ENCODE data around the gene BBOX1.
"Not testable (repeated sequence)": the region's sequence is repeated elsewhere in the genome, so short reads cannot be mapped to it uniquely, and the experiment has no call there.

BBOX1 gene

GRCh38 chr11:27083782-27084181 is 43.2 kb downstream of the BBOX1 start:
- DNase-seq (ENCODE audit: low read depth in 2 of 2): no peak

- DNase-seq (ENCODE audit: low read depth in 2 of 2): no peak
Measured at GRCh38 chr11:27084518-27084917, 43.9 kb downstream of the BBOX1 start.

GRCh38 chr11:27085111-27085510 is 44.5 kb downstream of the BBOX1 start:
- DNase-seq (ENCODE audit: low read depth in 2 of 2): no peak

GRCh38 chr11:27085605-27086004 is 45.0 kb downstream of the BBOX1 start:
- DNase-seq (ENCODE audit: low read depth in 2 of 2): no peak

GRCh38 chr11:27087432-27087831 is 46.8 kb downstream of the BBOX1 start:
- no peak for DNase-seq (ENCODE audit: low read depth in 2 of 2)

GRCh38 chr11:27088353-27088752 is 47.7 kb downstream of the BBOX1 start:
- DNase-seq (ENCODE audit: low read depth in 2 of 2): no peak

- no peak for DNase-seq (ENCODE audit: low read depth in 2 of 2)
Measured at GRCh38 chr11:27089746-27090145, 49.1 kb downstream of the BBOX1 start.

- not testable (repeated sequence) for DNase-seq (ENCODE audit: low read depth in 2 of 2)
Measured at GRCh38 chr11:27090357-27090948, 49.8 kb downstream of the BBOX1 start.

GRCh38 chr11:27094120-27094519 is 53.5 kb downstream of the BBOX1 start:
- no peak for DNase-seq (ENCODE audit: low read depth in 2 of 2)

GRCh38 chr11:27095059-27095458 is 54.4 kb downstream of the BBOX1 start:
- no peak for DNase-seq (ENCODE audit: low read depth in 2 of 2)

- no peak for DNase-seq (ENCODE audit: low read depth in 2 of 2)
Measured at GRCh38 chr11:27095887-27096286, 55.3 kb downstream of the BBOX1 start.

GRCh38 chr11:27097551-27097950 is 56.9 kb downstream of the BBOX1 start:
- DNase-seq (ENCODE audit: low read depth in 2 of 2): no peak

GRCh38 chr11:27100534-27100933 is 59.9 kb downstream of the BBOX1 start:
- DNase-seq (ENCODE audit: low read depth in 2 of 2): no peak

GRCh38 chr11:27107548-27107947 is 66.9 kb downstream of the BBOX1 start:
- no peak for DNase-seq (ENCODE audit: low read depth in 2 of 2)

- no peak for DNase-seq (ENCODE audit: low read depth in 2 of 2)
Measured at GRCh38 chr11:27108809-27109208, 68.2 kb downstream of the BBOX1 start.

GRCh38 chr11:27111896-27112295 is 71.3 kb downstream of the BBOX1 start:
- DNase-seq (ENCODE audit: low read depth in 2 of 2): no peak

- no peak for DNase-seq (ENCODE audit: low read depth in 2 of 2)
Measured at GRCh38 chr11:27112946-27113345, 72.3 kb downstream of the BBOX1 start.

GRCh38 chr11:27115051-27115650 is 74.5 kb downstream of the BBOX1 start:
- no peak for DNase-seq (ENCODE audit: low read depth in 2 of 2)

- no peak for DNase-seq (ENCODE audit: low read depth in 2 of 2)
Measured at GRCh38 chr11:27116684-27117083, 76.1 kb downstream of the BBOX1 start.

GRCh38 chr11:27118371-27118770 is 77.8 kb downstream of the BBOX1 start:
- no peak for DNase-seq (ENCODE audit: low read depth in 2 of 2)

GRCh38 chr11:27118949-27119348 is 78.3 kb downstream of the BBOX1 start:
- DNase-seq (ENCODE audit: low read depth in 2 of 2): no peak

GRCh38 chr11:27119396-27119795 is 78.8 kb downstream of the BBOX1 start:
- DNase-seq (ENCODE audit: low read depth in 2 of 2): no peak

GRCh38 chr11:27120211-27120610 is 79.6 kb downstream of the BBOX1 start:
- DNase-seq (ENCODE audit: low read depth in 2 of 2): no peak

GRCh38 chr11:27122001-27122400 is 81.4 kb downstream of the BBOX1 start:
- no peak for DNase-seq (ENCODE audit: low read depth in 2 of 2)

Measured in stimulated activated CD8-positive, alpha-beta memory T cell treated with anti-CD3 and anti-CD28 coated beads, Interleukin-2, amount 100 ng/mL, for 1 hour (primary cell).